A673 (cell line): ENCODE measurements around the gene CSNK1D. TPM values are rescaled to one million over a fixed set of nuclear protein-coding genes. Genes with fewer than 3 reads are reported as not detected.

Experiments
- BruUV-seq: library from RNA; stranded (reverse); fragments of 400-500 nt; replicated peaks from 2 replicates; lab custom pipeline; 2021; lab: Mats Ljungman, UMichigan
- CTCF ChIA-PET: fragments of 300-600 bp; sonication (Branson Sonifier 250); formaldehyde crosslinking; loops from one replicate; lab custom pipeline; 2022; ENCODE audit warnings: antibody characterized with exemption; lab: Charles Lee
- POLR2A ChIA-PET: fragments of 300-600 bp; sonication (Branson Sonifier 250); formaldehyde crosslinking; loops from one replicate; lab custom pipeline; 2022; ENCODE audit warnings: antibody characterized with exemption; ENCODE audit not compliant: low non-redundant PET; lab: Charles Lee
- DNase-seq: peaks from one replicate; pipeline ENCODE4 v3.0.0-alpha.2; 2015; ENCODE audit warnings: low spot score
- H3K27ac ChIP-seq: fragments of 200-600 bp; sonication (generic); 2 replicates; pipeline ENCODE4 v1.5.1; 2016; ENCODE audit warnings: mixed run types, low read depth, mild to moderate bottlenecking, mixed read lengths, antibody characterized with exemption, low read length; ENCODE audit not compliant: poor library complexity, severe bottlenecking
- H3K27me3 ChIP-seq: fragments of 200-600 bp; sonication (generic); replicated peaks from 2 replicates; pipeline ENCODE4 v1.6.1; 2017; ENCODE audit warnings: mixed run types, low read depth, mild to moderate bottlenecking, mixed read lengths, antibody characterized with exemption, low read length; ENCODE audit not compliant: insufficient read depth, poor library complexity
- H3K36me3 ChIP-seq: fragments of 200-600 bp; sonication (generic); 2 replicates; pipeline ENCODE4 v1.6.1; 2016; ENCODE audit warnings: mixed run types, mild to moderate bottlenecking, mixed read lengths, antibody characterized with exemption, low read length; ENCODE audit not compliant: insufficient read depth, poor library complexity, severe bottlenecking
- H3K4me1 ChIP-seq: fragments of 200-600 bp; sonication (generic); 2 replicates; pipeline ENCODE4 v1.6.1; 2017; ENCODE audit warnings: mixed run types, mild to moderate bottlenecking, mixed read lengths, antibody characterized with exemption, low read length; ENCODE audit not compliant: insufficient read depth, poor library complexity, severe bottlenecking
- H3K4me3 ChIP-seq: fragments of 200-600 bp; sonication (generic); 2 replicates; pipeline ENCODE4 v1.5.1; 2016; ENCODE audit warnings: low read depth, mixed run types, mild to moderate bottlenecking, mixed read lengths, low read length; ENCODE audit not compliant: poor library complexity, severe bottlenecking
- H3K9me3 ChIP-seq: fragments of 200-600 bp; sonication (generic); 2 replicates; pipeline ENCODE4 v1.6.1; 2016; ENCODE audit warnings: mixed run types, low read depth, mild to moderate bottlenecking, mixed read lengths, antibody characterized with exemption, low read length; ENCODE audit not compliant: poor library complexity, severe bottlenecking
- CTCF ChIP-seq: fragments of 300-800, 200-600 bp; sonication (generic); conservative IDR thresholded peaks from 2 replicates; pipeline ENCODE4 v1.5.1; 2017; ENCODE audit warnings: low read depth, mild to moderate bottlenecking, antibody characterized with exemption, low read length, moderate library complexity, mixed read lengths
- EZH2 ChIP-seq: fragments of 200-600 bp; sonication (generic); IDR thresholded peaks from 2 replicates; pipeline ENCODE4 v1.6.1; 2017; ENCODE audit warnings: borderline replicate concordance, low read depth, mild to moderate bottlenecking, mixed read lengths, antibody characterized with exemption, low read length; ENCODE audit not compliant: poor library complexity, severe bottlenecking
- intact Hi-C: fragments of 100-400 bp; cut with micrococcal nuclease; formaldehyde crosslinking; loops from one replicate; pipeline ENCODE4 v1.10.0; 2022; ENCODE audit not compliant: unreplicated experiment
- total RNA-seq: library from RNA; stranded (reverse); gene quantifications from 2 replicates; pipeline ENCODE4 v1.2.3, GENCODE V29; 2021

Gene CSNK1D
- total RNA-seq, 1 experiment from 2014 or later: 150 TPM

- H3K27ac ChIP-seq: no peak overlapping the region
- H3K27me3 ChIP-seq: no peaks in the 10 kb centered on the region
- H3K4me1 ChIP-seq: no peaks in the 10 kb centered on the region
- intact Hi-C loops: no loop called here
- no TSS peak for BruUV-seq
- ChIA-PET POLR2A (no interaction called here), CTCF (no interaction called here)
- TF ChIP-seq EZH2 (no peak), CTCF (no peak)
- H3K9me3 ChIP-seq: no peaks in the 10 kb centered on the region
- H3K4me3 ChIP-seq: no peak overlapping the region
- no peaks in the 10 kb centered on the region for H3K36me3 ChIP-seq
- DNase-seq: no peak
These were observed 43.3 kb upstream of the CSNK1D start for GRCh38 chr17:82316651-82317393.

GRCh38 chr17:82315703-82316358 lies 42.3 kb upstream of the CSNK1D start:
- no peak for DNase-seq
- no peak overlapping the region for H3K27ac ChIP-seq
- H3K4me1 ChIP-seq: no peaks in the 10 kb centered on the region
- TF ChIP-seq EZH2 (no peak), CTCF (no peak)
- no peaks in the 10 kb centered on the region for H3K27me3 ChIP-seq
- H3K9me3 ChIP-seq: no peaks in the 10 kb centered on the region
- ChIA-PET POLR2A (no interaction called here), CTCF (no interaction called here)
- intact Hi-C loops: no loop called here
- no TSS peak for BruUV-seq
- no peak overlapping the region for H3K4me3 ChIP-seq
- no peaks in the 10 kb centered on the region for H3K36me3 ChIP-seq

GRCh38 chr17:82314727-82315605 lies 41.5 kb upstream of the CSNK1D start:
- Histone ChIP-seq H3K27me3 (no peaks in the 10 kb centered on the region), H3K9me3 (no peaks in the 10 kb centered on the region), H3K36me3 (no peaks in the 10 kb centered on the region), H3K4me3 (no peak overlapping the region), H3K27ac (no peak overlapping the region), H3K4me1 (no peaks in the 10 kb centered on the region)
- CTCF ChIA-PET: no interaction called here
- BruUV-seq: no TSS peak
- POLR2A ChIA-PET: no interaction called here
- no peak for DNase-seq
- TF ChIP-seq CTCF: no peak
- no peak for TF ChIP-seq EZH2
- intact Hi-C loops: no loop called here
